K562 (cell line): Measurements from ENCODE around the gene OR8G5. TPM values are rescaled to one million over a fixed set of nuclear protein-coding genes. Genes with fewer than 3 reads are reported as not detected.
A peak's percentile ranks its signal among the peaks of the same experiment; 100 is the strongest.

ENCODE experiments used
- CHD7 ChIP-seq: fragments of 200-600 bp; sonication (generic); IDR thresholded peaks from one replicate; pipeline ENCODE4 v1.6.1; 2012; ENCODE audit warnings: mild to moderate bottlenecking, low read depth, low read length, inconsistent platforms
- FOXJ2 ChIP-seq: fragments of 200-800 bp; sonication (Bioruptor generic); IDR thresholded peaks from 2 replicates; pipeline ENCODE4 v1.6.1; 2016; ENCODE audit warnings: missing genetic modification characterization, missing compliant biosample characterization
- ILF3 ChIP-seq: fragments of 450-650 bp; IDR thresholded peaks from 2 replicates; pipeline ENCODE4 v1.6.1; 2018; ENCODE audit warnings: antibody characterized with exemption, mild to moderate bottlenecking, moderate library complexity, borderline replicate concordance
- LCOR ChIP-seq: sonication (generic); formaldehyde crosslinking; IDR thresholded peaks from 2 replicates; pipeline ENCODE4 v1.8.0; 2022; ENCODE audit warnings: mild to moderate bottlenecking, missing genetic modification reagents
- NFYB ChIP-seq: IDR thresholded peaks from 2 replicates; pipeline ENCODE4 v1.6.1; 2011; ENCODE audit warnings: mild to moderate bottlenecking, moderate library complexity; ENCODE audit not compliant: insufficient read length; ENCODE audit errors: extremely low read depth
- NR2C1 ChIP-seq, 2 experiments: fragments of 450-650 bp; IDR thresholded peaks; 2 replicates each; pipeline ENCODE4 v1.6.1; 2017; ENCODE audit warnings: mild to moderate bottlenecking in 2 of 2, antibody characterized with exemption in 1 of 2, inconsistent platforms in 1 of 2, missing compliant biosample characterization in 1 of 2, missing genetic modification characterization in 1 of 2
- SMARCC2 ChIP-seq: fragments of 450-650 bp; IDR thresholded peaks from 2 replicates; pipeline ENCODE4 v1.6.1; 2017; ENCODE audit warnings: antibody characterized with exemption, moderate library complexity, mild to moderate bottlenecking, low read depth
- SP2 ChIP-seq: IDR thresholded peaks from 2 replicates; pipeline ENCODE4 v1.6.1; 2011; ENCODE audit warnings: mild to moderate bottlenecking, low read depth, low read length, moderate library complexity; ENCODE audit not compliant: poor library complexity, severe bottlenecking; ENCODE audit errors: extremely low read depth
- ZNF695 ChIP-seq: fragments of 450-650 bp; formaldehyde crosslinking; IDR thresholded peaks from 2 replicates; pipeline ENCODE4 v1.4.0; 2020; ENCODE audit warnings: mild to moderate bottlenecking, moderate library complexity
- ZNF76 ChIP-seq: fragments of 250-450 bp; sonication (Bioruptor Pico); IDR thresholded peaks from 2 replicates; pipeline ENCODE4 v1.4.0; 2020; ENCODE audit warnings: mild to moderate bottlenecking, moderate library complexity, borderline replicate concordance
- ZSCAN29 ChIP-seq: fragments of 450-650 bp; IDR thresholded peaks from 2 replicates; pipeline ENCODE4 v1.6.1; 2017
- polyA plus RNA-seq, 8 experiments: library from polyadenylated mRNA; depleted of rRNA in 4 of 8; stranded (reverse) in 5 of 8; unstranded in 3 of 8; fragments of >200 nt; fragmentation: Nextera tagmentation in 2 of 8; fragmentation: Illumina TruSeq in 1 of 8; extraction: Ambion mirVana in 2 of 8; extraction: Trizol in 1 of 8; gene quantifications; 2 replicates each; pipeline versions ENCODE4 v1.2.1 to v1.2.3, GENCODE V29; 2011 to 2014; ENCODE audit warnings: inconsistent platforms in 1 of 8, missing spikeins in 1 of 8
- total RNA-seq, 7 experiments: library from RNA; depleted of rRNA in 6 of 7; stranded (reverse); fragments of >200 nt in 6 of 7; fragmentation: Illumina TruSeq in 2 of 7; extraction: Trizol in 2 of 7; gene quantifications; 2 replicates each; pipeline versions ENCODE4 v1.2.1 to v1.2.3, GENCODE V29; 2011 to 2021; ENCODE audit warnings: low replicate concordance in 1 of 7
- TF ChIP-seq, protein P1 (sequence below): sonication (generic); formaldehyde crosslinking; IDR thresholded peaks from 2 replicates; pipeline ENCODE4 v1.8.0; 2022; ENCODE audit warnings: missing genetic modification reagents, mild to moderate bottlenecking, borderline replicate concordance

The OR8G5 gene
- total and polyA plus RNA-seq, 9 of the 15 experiments (the other 6 are each of a cell fraction or from before 2014, with no cell fraction given), result 0.18 to 3.8 (median 1.7) TPM

DNA sequence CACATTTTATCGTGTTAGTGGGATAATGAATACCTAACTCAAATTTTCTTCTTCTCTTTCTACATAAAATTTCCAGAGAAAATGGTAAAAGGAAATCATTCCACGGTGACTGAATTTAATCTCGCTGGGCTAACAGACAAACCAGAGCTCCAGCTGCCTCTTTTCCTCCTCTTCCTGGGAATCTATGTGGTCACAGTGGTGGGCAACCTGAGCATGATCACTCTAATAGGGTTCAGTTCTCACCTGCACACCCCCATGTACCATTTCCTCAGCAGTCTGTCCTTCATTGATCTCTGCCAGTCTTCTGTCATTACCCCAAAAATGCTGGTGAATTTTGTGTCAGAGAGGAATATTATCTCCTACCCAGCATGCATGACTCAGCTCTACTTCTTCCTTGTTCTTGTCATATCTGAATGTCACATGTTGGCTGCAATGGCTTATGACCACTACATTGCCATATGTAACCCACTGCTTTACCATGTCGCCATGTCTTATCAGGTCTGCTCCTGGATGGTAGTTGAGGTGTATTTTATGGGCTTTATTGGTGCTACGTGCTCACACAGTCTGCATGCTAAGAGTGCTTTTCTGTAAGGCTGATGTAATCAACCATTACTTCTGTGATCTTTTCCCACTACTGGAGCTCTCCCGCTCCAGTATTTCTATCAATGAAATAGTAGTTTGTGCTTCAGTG lies 48.9 kb upstream of the OR8G5 start (continued):
- TF ChIP-seq ZNF76 (CRISPR knock-in tag) (peak; percentile 75; the same call in 1 of the 2 replicates), ILF3 (no peak), CHD7 (no peak), ZNF695 (CRISPR knock-in tag) (no peak), LCOR (CRISPR knock-in tag) (peak; percentile 92), NFYB (no peak), SP2 (no peak), NR2C1 (IDR thresholded peaks at IDR 0.05) (0 out of 2 replicates have a peak, but pooled peaks have one; percentile 40), NR2C1 (tag; IDR thresholded peaks at IDR 0.05) (peak; percentile 78; the same call in 1 of the 2 replicates), SMARCC2 (peak; percentile 89), ZSCAN29 (no peak), FOXJ2 (tag) (peak; percentile 48; the same call in 1 of the 2 replicates)
- TF ChIP-seq, protein P1, sequence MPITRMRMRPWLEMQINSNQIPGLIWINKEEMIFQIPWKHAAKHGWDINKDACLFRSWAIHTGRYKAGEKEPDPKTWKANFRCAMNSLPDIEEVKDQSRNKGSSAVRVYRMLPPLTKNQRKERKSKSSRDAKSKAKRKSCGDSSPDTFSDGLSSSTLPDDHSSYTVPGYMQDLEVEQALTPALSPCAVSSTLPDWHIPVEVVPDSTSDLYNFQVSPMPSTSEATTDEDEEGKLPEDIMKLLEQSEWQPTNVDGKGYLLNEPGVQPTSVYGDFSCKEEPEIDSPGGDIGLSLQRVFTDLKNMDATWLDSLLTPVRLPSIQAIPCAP (CRISPR knock-in tag), result no peak
